Right hindlimb (tissue), 1 donor: ENCODE results near the gene ZNF169.
"Not testable (repeated sequence)": the region's sequence is repeated elsewhere in the genome, so short reads cannot be mapped to it uniquely, and the experiment has no call there.

Experiments
- DNase-seq: peaks from one replicate; pipeline ENCODE4 v3.0.0-alpha.2; 2018

Gene ZNF169

GRCh38 chr9:94259077-94259862 lies at the start of gene ZNF169:
ZNF169 (plus strand) TSS chr9:94259298; CDS start chr9:94278813, 19,515 bp downstream.
- peak; percentile 95 for DNase-seq

GRCh38 chr9:94210616-94211603 lies 48.2 kb upstream of the ZNF169 start:
- no peak for DNase-seq

- DNase-seq = no peak
Measured at GRCh38 chr9:94212091-94212490, 47.0 kb upstream of the ZNF169 start.

- no peak for DNase-seq
Measured at GRCh38 chr9:94212531-94212930, 46.6 kb upstream of the ZNF169 start.

GRCh38 chr9:94213511-94214124 lies 45.5 kb upstream of the ZNF169 start:
- peak; percentile 72 for DNase-seq

GRCh38 chr9:94222870-94223269 lies 36.2 kb upstream of the ZNF169 start:
- no peak for DNase-seq

GRCh38 chr9:94225413-94225812 lies 33.7 kb upstream of the ZNF169 start:
- DNase-seq = not testable (repeated sequence)

- no peak for DNase-seq
Measured at GRCh38 chr9:94228616-94229015, 30.5 kb upstream of the ZNF169 start.

GRCh38 chr9:94232428-94232827 lies 26.7 kb upstream of the ZNF169 start:
- DNase-seq = no peak

GRCh38 chr9:94241098-94241497 lies 18.0 kb upstream of the ZNF169 start:
- not testable (repeated sequence) for DNase-seq

- no peak for DNase-seq
Measured at GRCh38 chr9:94245651-94246050, 13.4 kb upstream of the ZNF169 start.

- no peak for DNase-seq
Measured at GRCh38 chr9:94250456-94250855, 8.6 kb upstream of the ZNF169 start.

- no peak for DNase-seq
Measured at GRCh38 chr9:94256007-94256406, 3.1 kb upstream of the ZNF169 start.

- DNase-seq = not testable (repeated sequence)
Measured at GRCh38 chr9:94265626-94266402, 6.7 kb downstream of the ZNF169 start.

- no peak for DNase-seq
Measured at GRCh38 chr9:94269264-94269663, 10.2 kb downstream of the ZNF169 start.

GRCh38 chr9:94270009-94270408 lies 10.9 kb downstream of the ZNF169 start:
- no peak for DNase-seq

- DNase-seq = not testable (repeated sequence)
Measured at GRCh38 chr9:94277029-94277428, 17.9 kb downstream of the ZNF169 start.

- no peak for DNase-seq
Measured at GRCh38 chr9:94277885-94278536, 18.9 kb downstream of the ZNF169 start.

GRCh38 chr9:94280409-94280989 lies 21.4 kb downstream of the ZNF169 start:
- no peak for DNase-seq

GRCh38 chr9:94281101-94281500 lies 22.0 kb downstream of the ZNF169 start:
- DNase-seq = no peak

- DNase-seq = no peak
Measured at GRCh38 chr9:94286116-94286515, 27.0 kb downstream of the ZNF169 start.
